ENCODE data around the gene SPSB4. TPM values are rescaled to one million over a fixed set of nuclear protein-coding genes. Genes with fewer than 3 reads are reported as not detected.

The SPSB4 gene
- total and polyA plus RNA-seq, 7 donors, result 0.10 to 1.4 (median 0.44) TPM; not detected in 1

DNA sequence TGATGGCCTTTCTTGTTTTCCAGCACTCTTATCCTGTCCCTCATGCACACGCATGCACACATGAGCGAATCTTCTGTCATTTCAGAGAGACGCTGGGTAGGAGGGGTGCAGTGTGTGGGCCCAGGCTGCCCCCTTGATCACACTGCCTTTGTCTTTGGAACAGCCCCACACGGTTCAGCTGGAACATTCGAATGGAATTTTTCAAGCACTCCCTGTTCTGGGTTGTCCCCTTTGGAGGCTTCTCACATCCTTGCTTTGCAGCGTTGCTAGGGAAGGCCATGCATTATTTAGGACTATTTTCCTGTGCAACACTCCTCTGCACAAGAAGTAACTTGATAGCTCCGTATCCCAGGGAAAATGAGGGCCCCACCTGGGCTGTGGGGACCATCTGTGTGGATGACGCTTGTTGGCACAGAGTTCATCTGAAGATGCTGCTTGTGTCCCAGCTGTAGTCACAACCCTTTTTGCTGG lies 78.4 kb downstream of the SPSB4 start:
- no peaks in the 10 kb centered on the region for H3K9me3 ChIP-seq
- H3K4me1 ChIP-seq, result no peaks in the 10 kb centered on the region
- no peaks in the 10 kb centered on the region for H3K36me3 ChIP-seq
- TF ChIP-seq POLR2AphosphoS5 (IDR thresholded peaks at IDR 0.05), result no peak
- no peak for TF ChIP-seq POLR2A (IDR thresholded peaks at IDR 0.05)
- TF ChIP-seq EP300 (IDR thresholded peaks at IDR 0.05), result no peak
- TF ChIP-seq, protein P1, sequence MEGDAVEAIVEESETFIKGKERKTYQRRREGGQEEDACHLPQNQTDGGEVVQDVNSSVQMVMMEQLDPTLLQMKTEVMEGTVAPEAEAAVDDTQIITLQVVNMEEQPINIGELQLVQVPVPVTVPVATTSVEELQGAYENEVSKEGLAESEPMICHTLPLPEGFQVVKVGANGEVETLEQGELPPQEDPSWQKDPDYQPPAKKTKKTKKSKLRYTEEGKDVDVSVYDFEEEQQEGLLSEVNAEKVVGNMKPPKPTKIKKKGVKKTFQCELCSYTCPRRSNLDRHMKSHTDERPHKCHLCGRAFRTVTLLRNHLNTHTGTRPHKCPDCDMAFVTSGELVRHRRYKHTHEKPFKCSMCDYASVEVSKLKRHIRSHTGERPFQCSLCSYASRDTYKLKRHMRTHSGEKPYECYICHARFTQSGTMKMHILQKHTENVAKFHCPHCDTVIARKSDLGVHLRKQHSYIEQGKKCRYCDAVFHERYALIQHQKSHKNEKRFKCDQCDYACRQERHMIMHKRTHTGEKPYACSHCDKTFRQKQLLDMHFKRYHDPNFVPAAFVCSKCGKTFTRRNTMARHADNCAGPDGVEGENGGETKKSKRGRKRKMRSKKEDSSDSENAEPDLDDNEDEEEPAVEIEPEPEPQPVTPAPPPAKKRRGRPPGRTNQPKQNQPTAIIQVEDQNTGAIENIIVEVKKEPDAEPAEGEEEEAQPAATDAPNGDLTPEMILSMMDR (IDR thresholded peaks at IDR 0.05), result no peak
- no peak overlapping the region for H3K27ac ChIP-seq
- DNase-seq, result no peak
- no peak overlapping the region for H3K4me3 ChIP-seq
- WGBS, 2 donors, result 81 to 83% methylated on average over 8 of the region's 8 CpGs
- intact Hi-C loops (cut with DNase I), result no loop called here
- no peaks in the 10 kb centered on the region for H3K27me3 ChIP-seq

DNA sequence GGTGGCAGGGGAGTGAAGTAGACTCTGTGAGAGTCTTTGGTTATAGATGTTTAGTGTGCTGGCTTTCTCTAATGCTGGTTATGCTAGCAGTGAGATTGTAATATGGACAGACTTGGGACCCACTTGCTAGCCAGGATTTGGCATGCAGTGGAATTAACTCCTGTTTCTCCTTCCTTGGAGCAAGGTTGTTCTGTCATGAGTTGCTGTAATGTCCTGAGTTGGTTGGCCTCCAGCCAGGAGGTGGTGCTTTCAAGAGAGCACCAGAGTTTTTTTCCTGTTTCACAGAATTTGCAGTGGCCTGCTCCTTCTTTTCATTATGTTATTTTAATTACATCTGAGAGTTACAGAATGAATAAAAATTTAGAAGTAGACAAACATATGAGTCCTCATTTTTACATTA lies 92.4 kb downstream of the SPSB4 start:
- Histone ChIP-seq H3K36me3 (no peaks in the 10 kb centered on the region), H3K27ac (no peak overlapping the region), H3K4me1 (no peaks in the 10 kb centered on the region), H3K9me3 (peaks cover 0 to 5% (median under 1%) of the 10 kb centered on the region in 4 donors), H3K4me3 (no peak overlapping the region), H3K27me3 (no peaks in the 10 kb centered on the region)
- DNase-seq, result no peak
- TF ChIP-seq, protein P1 (IDR thresholded peaks at IDR 0.05), result no peak
- TF ChIP-seq POLR2A (IDR thresholded peaks at IDR 0.05) (no peak), POLR2AphosphoS5 (IDR thresholded peaks at IDR 0.05) (no peak), EP300 (IDR thresholded peaks at IDR 0.05) (no peak)
- intact Hi-C loops (cut with DNase I), result no loop called here

DNA sequence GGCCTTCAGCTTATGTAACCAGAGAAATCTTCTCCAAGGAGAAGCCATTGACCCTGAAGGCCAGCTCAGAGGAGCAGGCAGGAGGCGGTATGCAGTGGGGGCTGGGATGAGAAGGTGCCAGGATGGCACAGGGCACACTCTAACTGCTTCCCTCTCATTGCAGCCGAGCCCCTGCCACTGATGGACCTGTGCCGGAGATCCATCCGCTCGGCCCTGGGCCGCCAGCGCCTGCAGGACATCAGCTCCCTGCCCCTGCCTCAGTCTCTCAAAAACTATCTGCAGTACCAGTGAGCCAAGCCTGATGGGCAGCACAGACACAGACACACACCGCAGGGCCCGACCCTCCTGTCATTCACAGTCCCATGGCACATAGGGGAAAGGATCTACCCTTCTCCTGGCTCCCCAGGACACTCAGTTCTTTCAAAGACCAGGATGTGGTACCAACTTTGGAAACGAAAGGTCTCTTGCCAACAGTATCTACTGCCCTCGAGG lies 95.9 kb downstream of the SPSB4 start:
- Histone ChIP-seq H3K9me3 (peaks cover 0 to 5% (median under 1%) of the 10 kb centered on the region in 4 donors), H3K27ac (no peak overlapping the region), H3K4me3 (no peak overlapping the region), H3K27me3 (no peaks in the 10 kb centered on the region), H3K4me1 (no peaks in the 10 kb centered on the region), H3K36me3 (no peaks in the 10 kb centered on the region)
- 85 to 90% methylated on average over 11 of the region's 11 CpGs for WGBS, 2 donors
- no peak for TF ChIP-seq EP300 (IDR thresholded peaks at IDR 0.05)
- no peak for TF ChIP-seq POLR2AphosphoS5 (IDR thresholded peaks at IDR 0.05)
- DNase-seq, result no peak
- intact Hi-C loops (cut with DNase I), result no loop called here

DNA sequence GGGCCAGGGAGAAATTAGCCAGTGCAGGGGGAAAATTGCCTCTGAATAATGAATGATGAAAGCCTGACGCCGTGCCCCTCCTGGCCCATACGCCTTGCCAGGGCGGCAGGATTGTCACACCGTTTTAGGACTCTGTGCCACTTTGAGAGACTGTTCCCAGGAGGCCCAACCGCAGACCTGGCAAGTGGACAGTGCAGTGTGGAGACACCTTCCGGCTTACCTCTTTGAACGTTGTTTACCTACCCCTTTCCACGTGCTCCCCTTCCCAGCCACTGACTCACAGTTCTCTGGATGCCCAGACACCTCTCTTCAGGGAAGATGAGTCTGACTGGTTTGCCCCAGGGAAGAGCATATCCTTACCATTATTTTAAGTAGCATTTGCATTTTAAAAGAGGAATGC lies 96.5 kb downstream of the SPSB4 start:
- H3K27ac ChIP-seq, result no peak overlapping the region
- DNase-seq, result no peak
- no peaks in the 10 kb centered on the region for H3K36me3 ChIP-seq
- no peak overlapping the region for H3K4me3 ChIP-seq
- TF ChIP-seq, protein P1 (IDR thresholded peaks at IDR 0.05), result no peak
- TF ChIP-seq POLR2A (IDR thresholded peaks at IDR 0.05) (no peak), POLR2AphosphoS5 (IDR thresholded peaks at IDR 0.05) (no peak), EP300 (IDR thresholded peaks at IDR 0.05) (no peak)
- WGBS, 2 donors, result 47 to 80% methylated on average over 9 of the region's 9 CpGs
- peaks cover 0 to 5% (median 0%) of the 10 kb centered on the region in 4 donors for H3K9me3 ChIP-seq
- peaks cover 0 to 2% (median 0%) of the 10 kb centered on the region in 4 donors for H3K4me1 ChIP-seq
- intact Hi-C loops (cut with DNase I), result no loop called here
- no peaks in the 10 kb centered on the region for H3K27me3 ChIP-seq

DNA sequence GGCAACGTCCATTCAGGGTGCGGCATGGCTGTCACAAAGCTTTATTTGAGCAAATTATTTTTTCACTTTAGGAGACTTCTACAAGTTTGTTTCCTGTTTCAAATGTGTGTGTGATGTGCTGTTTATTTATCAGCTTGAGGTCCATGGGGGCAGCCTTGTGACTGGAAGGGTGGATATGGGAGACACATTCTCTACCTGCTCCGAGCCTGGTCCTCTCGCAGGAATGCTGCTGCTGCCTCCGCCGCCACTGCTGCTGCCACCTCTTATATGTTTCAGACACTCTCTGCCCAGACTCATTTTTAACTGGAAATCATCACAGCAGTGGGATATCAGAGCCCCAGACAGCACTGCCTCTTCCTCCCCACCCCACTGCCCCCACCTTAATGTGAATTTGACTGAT lies 97.0 kb downstream of the SPSB4 start:
- no peak overlapping the region for H3K4me3 ChIP-seq
- peaks cover 0 to 5% (median 0%) of the 10 kb centered on the region in 4 donors for H3K9me3 ChIP-seq
- DNase-seq, result no peak
- no peaks in the 10 kb centered on the region for H3K27me3 ChIP-seq
- no peak overlapping the region for H3K27ac ChIP-seq
- intact Hi-C loops (cut with DNase I), result no loop called here
- no peak for TF ChIP-seq POLR2AphosphoS5 (IDR thresholded peaks at IDR 0.05)
- TF ChIP-seq, protein P1 (IDR thresholded peaks at IDR 0.05), result no peak
- no peak for TF ChIP-seq POLR2A (IDR thresholded peaks at IDR 0.05)
- TF ChIP-seq EP300 (IDR thresholded peaks at IDR 0.05), result no peak
- H3K4me1 ChIP-seq, result peaks cover 0 to 7% (median 2%) of the 10 kb centered on the region in 4 donors
- H3K36me3 ChIP-seq, result no peaks in the 10 kb centered on the region
- 80 to 93% methylated on average over 6 of the region's 6 CpGs for WGBS, 2 donors
